Fibroblast of pulmonary artery (primary cell): ENCODE data around the gene SOWAHD.

Source experiments
- DNase-seq: peaks from one replicate; pipeline ENCODE4 v3.0.0-alpha.2; 2010; ENCODE audit warnings: low read depth
- H3K4me3 ChIP-seq: replicated peaks from 2 replicates; pipeline ENCODE4 v1.5.1; 2011; ENCODE audit warnings: low read depth, mild to moderate bottlenecking, control low read depth, low read length, moderate library complexity
- CTCF ChIP-seq: IDR thresholded peaks from 2 replicates; pipeline ENCODE4 v1.5.1; 2011; ENCODE audit warnings: mild to moderate bottlenecking, control low read depth, low read length, inconsistent platforms; ENCODE audit errors: missing control alignments

Gene SOWAHD

DNA sequence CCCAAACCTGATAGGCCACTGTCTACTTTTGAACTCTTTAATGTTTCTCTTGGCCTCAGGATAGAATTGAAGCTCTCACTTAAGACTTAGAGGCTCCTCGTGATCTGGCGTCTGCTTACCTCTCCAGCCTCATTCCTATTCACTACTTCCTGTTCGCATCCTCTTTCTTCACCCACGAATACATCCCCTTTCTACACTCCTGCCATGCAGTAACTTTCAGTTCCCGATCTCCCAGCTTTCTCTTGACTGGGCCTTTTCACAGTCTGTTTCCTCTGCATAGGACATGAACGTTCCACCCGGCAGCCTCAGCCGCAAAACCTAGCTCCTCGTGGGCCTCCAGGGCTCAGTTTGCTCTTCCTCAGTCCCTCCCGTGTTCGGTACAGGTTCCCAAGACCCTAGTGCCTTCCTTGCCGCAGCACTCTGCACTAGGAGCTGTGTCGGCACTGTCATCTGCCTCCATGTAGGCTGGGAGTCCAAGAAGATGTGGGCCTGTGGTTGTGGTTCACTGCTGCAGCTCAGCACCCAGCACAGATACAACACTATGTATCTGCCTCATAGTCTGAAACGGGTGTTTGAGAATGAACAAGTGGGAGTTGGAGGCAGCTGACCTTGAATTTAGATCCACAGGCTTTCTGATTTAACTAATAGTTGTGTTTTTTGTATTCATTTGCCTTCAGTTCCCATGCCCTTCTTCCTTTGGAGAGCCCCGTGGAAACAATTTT is 17.3 kb downstream of the SOWAHD start:
- no peak for TF ChIP-seq CTCF
- H3K4me3 ChIP-seq: no peak overlapping the region
- no peak for DNase-seq

DNA sequence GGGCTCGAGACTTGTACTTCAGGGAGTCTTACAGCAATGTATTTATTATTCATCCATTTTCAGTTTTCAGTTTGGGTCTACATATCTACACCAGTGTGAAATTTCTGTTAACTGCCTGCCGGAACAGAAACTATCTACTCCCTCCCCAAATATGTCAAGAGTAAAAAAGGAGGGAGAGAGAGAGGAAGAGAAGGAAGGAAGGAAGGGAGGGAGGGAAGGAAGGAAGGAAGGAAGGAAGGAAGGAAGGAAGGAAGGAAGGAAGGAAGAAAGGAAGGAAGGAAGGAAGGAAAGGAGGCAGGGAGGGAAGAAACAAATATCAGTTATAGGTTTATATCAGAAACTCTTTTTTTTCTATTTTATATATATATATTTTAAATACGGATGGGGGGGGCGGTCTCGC is 20.4 kb downstream of the SOWAHD start:
- no peak for TF ChIP-seq CTCF
- no peak for DNase-seq
- H3K4me3 ChIP-seq: no peak overlapping the region

- no peak overlapping the region for H3K4me3 ChIP-seq
- no peak for TF ChIP-seq CTCF
- no peak for DNase-seq
These were observed 24.6 kb downstream of the SOWAHD start for GRCh38 chrX:119783026-119783425.

- TF ChIP-seq CTCF: peak; percentile 59
- H3K4me3 ChIP-seq: no peak overlapping the region
- DNase-seq: peak; percentile 44
These were observed 26.5 kb downstream of the SOWAHD start for GRCh38 chrX:119784747-119785446.

DNA sequence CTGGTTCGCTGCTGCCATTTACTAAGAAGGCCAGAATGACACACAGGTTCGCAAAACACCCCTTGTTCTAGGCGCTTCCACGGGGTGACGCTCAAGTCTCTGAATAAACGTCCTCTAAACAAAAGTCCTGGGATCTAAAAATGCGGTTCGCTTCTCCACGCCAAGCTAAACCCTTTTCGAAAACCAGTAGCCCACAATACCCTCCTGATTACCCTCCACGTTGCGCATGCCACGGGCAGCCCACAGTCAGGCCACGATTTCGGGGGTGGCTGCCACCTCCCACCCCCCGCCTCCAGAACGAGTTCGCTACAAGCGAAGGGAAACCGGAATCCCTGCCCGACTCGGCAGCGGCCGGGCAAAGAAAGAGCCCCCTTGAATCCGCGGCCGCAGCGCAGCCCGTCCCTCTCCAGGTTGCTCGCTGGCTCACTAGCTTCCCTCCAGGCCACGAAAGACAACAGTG is 32.6 kb downstream of the SOWAHD start:
- H3K4me3 ChIP-seq: peak overlapping the region; percentile 79
- peak; percentile 16 for TF ChIP-seq CTCF
- peak; percentile 47 for DNase-seq

DNA sequence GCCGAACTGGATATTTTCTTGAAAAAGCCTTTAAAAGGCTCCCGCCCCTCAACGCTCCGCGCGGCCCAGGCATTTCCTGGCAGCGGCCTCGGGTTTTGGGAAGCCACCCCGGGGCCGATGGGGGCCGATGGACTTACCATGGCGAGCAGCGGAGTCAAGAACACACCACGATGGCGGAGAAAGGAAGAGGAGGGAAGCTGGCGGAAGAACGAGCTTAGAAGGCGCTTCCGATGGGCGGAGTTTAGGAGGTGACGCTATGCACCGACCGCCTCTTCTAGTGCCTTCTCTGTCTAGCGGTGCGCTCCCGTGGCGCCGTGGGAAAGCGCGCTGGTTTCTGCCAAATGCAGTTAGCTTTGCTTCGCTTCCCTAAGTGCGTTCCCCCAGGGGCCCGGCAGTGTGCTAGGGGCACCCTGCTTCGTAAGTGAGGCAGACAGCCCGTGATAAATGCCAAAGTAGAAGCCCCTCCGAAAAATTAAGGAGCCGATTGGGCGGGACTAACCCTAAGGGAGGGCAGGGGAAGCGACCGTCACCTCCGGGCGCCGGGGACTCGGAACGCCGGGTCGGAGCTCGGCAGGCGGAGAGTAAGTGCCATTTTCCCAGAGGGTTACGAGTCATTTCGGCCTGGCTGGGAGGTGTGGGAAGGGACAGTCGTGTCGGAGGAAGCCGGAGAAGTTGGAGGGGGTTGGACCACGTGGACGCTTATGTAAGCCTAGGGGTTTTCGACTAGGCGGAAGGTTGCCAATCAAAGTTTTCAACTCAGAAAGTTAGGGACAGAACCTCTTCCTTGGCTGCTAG is 33.2 kb downstream of the SOWAHD start, which contains the start of gene RPL39:
RPL39 (minus strand) TSS at position 194 of the 795 bp plus-strand sequence; CDS start at position 140, 54 bp downstream.
- no peak for TF ChIP-seq CTCF
- peak; percentile 91 for DNase-seq
- peak within 1 kb of the TSS; percentile 79 for H3K4me3 ChIP-seq
